GM12892 (cell line): ENCODE data around the gene CPXM1.

Experiments
- POLR2A ChIP-seq: IDR thresholded peaks from 2 replicates; pipeline ENCODE4 v1.6.1; 2011; ENCODE audit warnings: low read depth, low read length, control low read depth
- POLR2AphosphoS5 ChIP-seq: IDR thresholded peaks from 2 replicates; pipeline ENCODE4 v1.6.1; 2011; ENCODE audit warnings: low read depth, low read length, control low read depth
- TAF1 ChIP-seq: IDR thresholded peaks from 2 replicates; pipeline ENCODE4 v1.6.1; 2011; ENCODE audit warnings: low read depth, mild to moderate bottlenecking, control low read depth, low read length, borderline replicate concordance

- TF ChIP-seq POLR2A: no peak
- no peak for TF ChIP-seq POLR2AphosphoS5
- no peak for TF ChIP-seq TAF1
Observed at GRCh38 chr20:2804852-2805688, 4.6 kb upstream of the CPXM1 start.
